K562 (cell line): Measurements from ENCODE around the gene ZKSCAN4. TPM values are rescaled to one million over a fixed set of nuclear protein-coding genes. Genes with fewer than 3 reads are reported as not detected.

Experiments
- CHAMP1 ChIP-seq: fragments of 450-650 bp; IDR thresholded peaks from 2 replicates; pipeline ENCODE4 v1.6.1; 2016; ENCODE audit warnings: mild to moderate bottlenecking
- CXXC5 ChIP-seq: fragments of 250-450 bp; sonication (Bioruptor Pico); IDR thresholded peaks from 2 replicates; pipeline ENCODE4 v1.8.0; 2022; ENCODE audit warnings: inconsistent platforms, mild to moderate bottlenecking, moderate library complexity
- KLF10 ChIP-seq: fragments of 250-450 bp; sonication (Bioruptor Pico); IDR thresholded peaks from 2 replicates; pipeline ENCODE4 v1.6.1; 2021; ENCODE audit warnings: matching md5 sums
- MAX ChIP-seq: sonication (generic); formaldehyde crosslinking; IDR thresholded peaks from 2 replicates; pipeline ENCODE4 v1.9.0; 2022; ENCODE audit warnings: mild to moderate bottlenecking, missing genetic modification reagents
- RAD21 ChIP-seq, 2 experiments: fragments of 250-450 bp in 1 of 2; fragments of 450-650 bp in 1 of 2; sonication (Bioruptor Pico) in 1 of 2; formaldehyde crosslinking in 1 of 2; IDR thresholded peaks in 1 of 2; conservative IDR thresholded peaks in 1 of 2; 2 replicates each; pipeline versions ENCODE4 v1.4.0 to v1.8.0; 2020 to 2022; ENCODE audit warnings: mild to moderate bottlenecking in 2 of 2, moderate library complexity in 1 of 2
- RFX7 ChIP-seq: fragments of 250-450 bp; sonication (Bioruptor Pico); IDR thresholded peaks from 2 replicates; pipeline ENCODE4 v1.5.1; 2021; ENCODE audit warnings: mild to moderate bottlenecking
- SMAD1 ChIP-seq: fragments of 150-350 bp; IDR thresholded peaks from 2 replicates; pipeline ENCODE4 v1.6.1; 2014; ENCODE audit warnings: low read length, low read depth; ENCODE audit not compliant: partially characterized antibody
- STAT6 ChIP-seq: sonication (generic); formaldehyde crosslinking; IDR thresholded peaks from 2 replicates; pipeline ENCODE4 v1.8.1; 2023; ENCODE audit warnings: mild to moderate bottlenecking, missing genetic modification reagents
- TBP ChIP-seq: optimal IDR thresholded peaks from 2 replicates; pipeline ENCODE3; 2011; ENCODE audit warnings: low read depth, low read length, improper control_type of control experiment
- THRB ChIP-seq: fragments of 450-650 bp; formaldehyde crosslinking; conservative IDR thresholded peaks from 2 replicates; pipeline ENCODE4 v1.4.0; 2022; ENCODE audit warnings: mild to moderate bottlenecking, missing genetic modification characterization
- ZBED1 ChIP-seq: IDR thresholded peaks from 2 replicates; pipeline ENCODE4 v1.6.1; 2014
- ZBTB34 ChIP-seq: fragments of 250-450 bp; sonication (Bioruptor Pico); IDR thresholded peaks from 2 replicates; pipeline ENCODE4 v1.8.0; 2021; ENCODE audit warnings: mild to moderate bottlenecking, moderate library complexity
- ZNF24 ChIP-seq: fragments of 450-650 bp; IDR thresholded peaks from 2 replicates; pipeline ENCODE4 v1.6.1; 2016
- ZNF398 ChIP-seq: fragments of 250-450 bp; sonication (Bioruptor Pico); IDR thresholded peaks from 2 replicates; pipeline ENCODE4 v1.8.0; 2021; ENCODE audit warnings: moderate library complexity, mild to moderate bottlenecking, inconsistent platforms
- polyA plus RNA-seq, 8 experiments: library from polyadenylated mRNA; depleted of rRNA in 4 of 8; stranded (reverse) in 5 of 8; unstranded in 3 of 8; fragments of >200 nt; fragmentation: Nextera tagmentation in 2 of 8; fragmentation: Illumina TruSeq in 1 of 8; extraction: Ambion mirVana in 2 of 8; extraction: Trizol in 1 of 8; gene quantifications; 2 replicates each; pipeline versions ENCODE4 v1.2.1 to v1.2.3, GENCODE V29; 2011 to 2014; ENCODE audit warnings: inconsistent platforms in 1 of 8, missing spikeins in 1 of 8
- total RNA-seq, 7 experiments: library from RNA; depleted of rRNA in 6 of 7; stranded (reverse); fragments of >200 nt in 6 of 7; fragmentation: Illumina TruSeq in 2 of 7; extraction: Trizol in 2 of 7; gene quantifications; 2 replicates each; pipeline versions ENCODE4 v1.2.1 to v1.2.3, GENCODE V29; 2011 to 2021; ENCODE audit warnings: low replicate concordance in 1 of 7

ZKSCAN4 gene
- total and polyA plus RNA-seq, 9 of the 15 experiments (the other 6 are each of a cell fraction or from before 2014, with no cell fraction given): 1.2 to 5.3 (median 4.7) TPM

GRCh38 chr6:28220257-28221133 lies 31.6 kb downstream of the ZKSCAN4 start (continued):
- TF ChIP-seq ZNF398 (CRISPR knock-in tag) (no peak), THRB (CRISPR knock-in tag) (peak; percentile 96), ZBTB34 (CRISPR knock-in tag) (no peak), RAD21 (CRISPR knock-in tag; conservative IDR thresholded peaks at IDR 0.05 in 1 of 2, IDR thresholded peaks at IDR 0.05 in 1 of 2) (no peak; a peak in 1 of 4 replicates), MAX (CRISPR knock-in tag) (no peak), TBP (peak; percentile 97), ZNF24 (no peak), CHAMP1 (no peak), CXXC5 (CRISPR knock-in tag) (0 out of 2 replicates have a peak, but pooled peaks have one; percentile 13), ZBED1 (peak; percentile 93), RFX7 (no peak), KLF10 (no peak), SMAD1 (peak; percentile 59), STAT6 (CRISPR knock-in tag) (no peak)
